ENCODE measurements around the gene CDX1.

The CDX1 gene

GRCh38 chr5:150146862-150147601, 19.5 kb upstream of the CDX1 start:
- FAIRE-seq, result no peak

- FAIRE-seq, result no peak
These were observed 18.9 kb upstream of the CDX1 start for GRCh38 chr5:150147670-150148069.

DNA sequence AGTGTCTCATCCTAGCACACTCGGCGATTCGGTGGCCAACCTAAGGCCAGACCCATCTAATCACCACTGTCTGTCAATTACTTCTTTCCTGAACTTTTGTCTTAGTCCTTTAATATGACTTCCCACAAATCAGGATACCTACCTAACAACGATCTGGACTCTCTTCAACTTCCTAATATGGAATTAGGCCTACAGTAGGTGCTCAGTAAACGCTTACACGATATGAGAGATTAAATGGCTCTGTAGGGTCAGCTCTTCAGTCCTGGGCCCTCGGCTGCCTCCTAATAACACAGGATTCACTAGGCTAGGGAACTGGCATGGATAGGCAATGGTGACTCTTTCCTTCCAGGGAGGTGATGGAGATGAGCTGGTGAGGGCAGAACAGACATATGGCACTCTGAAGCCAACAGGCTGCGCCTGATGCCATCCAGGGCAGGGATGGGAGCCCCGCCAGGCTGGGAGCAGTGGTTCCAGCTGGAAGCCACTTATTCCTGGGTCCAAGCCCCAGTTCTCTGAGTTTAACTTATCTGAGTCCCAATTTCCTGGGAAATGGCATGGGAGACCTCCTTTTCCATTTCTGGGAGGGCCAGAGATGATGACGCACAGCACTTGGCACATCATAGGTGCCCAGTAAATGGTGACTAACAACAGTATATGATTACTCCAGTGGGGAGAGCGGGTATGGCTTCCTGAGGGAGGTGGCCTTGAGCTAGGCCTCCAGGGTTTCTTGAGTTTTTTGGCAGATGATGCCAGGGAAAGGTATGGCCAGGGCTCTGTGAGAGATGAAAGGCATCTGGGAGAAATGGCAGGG, 18.3 kb upstream of the CDX1 start:
- FAIRE-seq, result no peak

DNA sequence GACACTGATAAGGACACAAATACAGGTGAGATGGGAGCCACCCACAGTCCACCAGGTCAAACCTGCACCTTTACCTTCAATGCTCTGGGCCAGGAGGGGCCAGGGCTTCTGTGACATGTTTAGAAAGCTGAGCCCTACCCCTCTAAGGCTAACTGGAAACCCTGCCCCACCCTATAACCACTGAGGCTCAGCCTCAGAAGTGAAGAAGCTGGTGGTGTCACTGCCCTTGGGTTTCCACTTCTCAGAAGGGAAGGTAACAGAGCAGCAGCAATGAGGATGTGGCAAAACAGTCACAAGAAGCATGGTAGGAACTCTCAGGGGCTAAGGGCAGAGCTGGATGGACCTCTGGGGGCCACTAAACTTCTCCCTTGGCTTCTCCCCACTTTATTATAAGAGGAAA, 17.0 kb upstream of the CDX1 start:
- FAIRE-seq, result no peak

DNA sequence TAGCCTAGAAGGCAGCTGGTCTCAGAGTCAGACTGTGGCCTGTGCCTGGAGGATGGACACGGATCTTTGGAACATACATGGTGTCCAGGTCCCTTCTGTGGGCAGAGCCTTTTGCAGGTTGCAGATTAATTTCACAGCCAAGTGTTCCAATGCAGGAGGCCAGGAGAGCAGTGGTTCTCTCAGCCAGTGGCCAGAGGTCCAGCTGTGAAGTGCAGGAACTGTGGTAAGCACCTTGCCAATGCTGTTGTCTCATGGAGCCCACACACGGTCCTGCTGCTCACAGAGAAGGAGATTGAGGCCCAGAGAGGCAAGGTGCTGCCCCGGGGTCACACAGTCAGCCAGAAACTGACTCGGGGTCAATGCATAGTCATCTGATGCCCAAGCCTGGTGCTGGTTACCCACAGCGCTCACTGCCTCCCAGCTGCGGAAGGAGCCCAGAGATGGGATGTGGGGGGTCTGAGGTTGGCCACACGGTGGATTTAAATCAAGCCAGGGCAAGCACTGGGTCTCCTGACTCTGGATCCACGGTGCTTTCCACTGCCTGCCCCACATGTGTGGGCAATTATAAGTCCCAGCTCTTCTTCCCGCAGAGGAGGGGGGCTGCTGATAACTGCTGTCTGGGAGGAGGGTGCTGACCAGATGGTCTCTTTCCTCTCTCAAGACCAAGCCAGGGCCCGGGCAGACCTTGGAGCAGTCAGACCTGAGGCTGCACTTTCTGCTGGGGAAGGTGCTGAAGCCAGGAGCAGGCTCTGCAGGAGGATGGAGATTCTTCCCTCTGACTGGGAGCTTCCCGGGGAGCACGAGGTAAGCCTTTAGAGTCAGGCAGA, 13.7 kb upstream of the CDX1 start:
- no peak for FAIRE-seq

- no peak for FAIRE-seq
These were observed 13.1 kb upstream of the CDX1 start for GRCh38 chr5:150153483-150153882.

DNA sequence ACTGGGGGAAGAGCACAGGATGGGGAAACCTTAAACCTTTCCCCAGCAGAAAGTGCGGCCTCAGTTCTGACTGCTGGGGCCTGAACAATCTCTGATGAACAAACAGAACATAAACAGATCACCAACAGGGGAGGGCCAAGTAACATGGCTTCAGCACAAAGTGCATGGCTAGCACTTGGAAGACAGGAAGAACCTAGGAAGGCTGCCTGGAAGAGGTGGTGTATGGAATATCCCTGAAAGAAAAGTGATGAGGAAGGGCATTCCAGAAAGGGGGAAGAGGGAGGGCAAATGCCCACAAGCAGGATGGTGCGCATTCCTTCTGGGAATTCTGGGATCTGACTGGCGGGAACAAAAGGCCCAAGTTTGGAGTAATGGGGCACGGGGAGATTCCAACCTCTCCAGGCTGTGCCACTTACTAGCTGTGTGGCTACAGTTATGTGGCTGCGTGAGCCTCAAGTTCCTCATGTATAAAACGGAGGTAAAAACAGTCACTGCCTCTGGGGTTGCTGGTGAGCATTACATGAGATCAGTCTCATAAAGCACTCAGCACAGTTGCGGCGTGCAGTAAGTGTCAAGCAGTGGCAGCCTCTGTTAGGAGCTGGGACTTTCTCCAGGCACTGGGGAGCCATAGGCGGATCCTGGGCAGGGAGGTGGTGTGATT, 12.5 kb upstream of the CDX1 start:
- FAIRE-seq, result no peak

- FAIRE-seq, result no peak
These were observed 11.9 kb upstream of the CDX1 start for GRCh38 chr5:150154618-150155128.

- no peak for FAIRE-seq
These were observed 11.1 kb upstream of the CDX1 start, which contains the start of gene PDGFRB for GRCh38 chr5:150155258-150156026. Gene PDGFRB (minus strand): TSS chr5:150155845. CDS start chr5:150137047, 18,798 bp downstream.

- FAIRE-seq, result no peak
These were observed 10.6 kb upstream of the CDX1 start for GRCh38 chr5:150156027-150156368.

- FAIRE-seq, result no peak
These were observed 10.0 kb upstream of the CDX1 start for GRCh38 chr5:150156540-150156939.

DNA sequence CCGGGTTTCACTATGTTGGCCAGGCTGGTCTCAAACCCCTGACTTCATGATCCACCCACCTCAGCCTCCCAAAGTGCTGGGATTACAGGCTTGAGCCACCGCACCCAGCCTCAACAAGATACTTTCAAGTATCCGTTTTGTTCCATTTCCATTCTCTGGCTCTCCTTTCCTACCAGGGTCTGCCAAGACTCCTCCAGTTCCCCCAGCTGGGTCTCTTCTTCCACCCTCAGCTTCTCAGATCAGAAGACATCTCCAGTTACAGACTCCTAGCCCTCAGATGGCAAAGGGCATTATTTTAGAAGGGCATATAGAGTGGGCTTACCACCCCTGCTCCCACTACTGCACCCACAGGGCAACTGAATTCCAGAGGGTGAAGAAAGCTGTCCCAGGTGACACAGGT, 9.4 kb upstream of the CDX1 start:
- no peak for FAIRE-seq

GRCh38 chr5:150158170-150158949, 8.2 kb upstream of the CDX1 start:
- FAIRE-seq, result no peak

GRCh38 chr5:150159031-150159430, 7.5 kb upstream of the CDX1 start:
- FAIRE-seq, result no peak

- FAIRE-seq, result no peak
These were observed 6.8 kb upstream of the CDX1 start for GRCh38 chr5:150159741-150160179.

- no peak for FAIRE-seq
These were observed 6.0 kb upstream of the CDX1 start for GRCh38 chr5:150160448-150161081.

- FAIRE-seq, result no peak
These were observed 5.1 kb upstream of the CDX1 start for GRCh38 chr5:150161242-150162141.

GRCh38 chr5:150162142-150162513, 4.5 kb upstream of the CDX1 start:
- FAIRE-seq, result no peak

- no peak for FAIRE-seq
These were observed 3.5 kb upstream of the CDX1 start for GRCh38 chr5:150163035-150163434.

Data from islet of Langerhans (tissue), 1 donor.